ENCODE results near the gene LRRC40. TPM values are rescaled to one million over a fixed set of nuclear protein-coding genes. Genes with fewer than 3 reads are reported as not detected.

The LRRC40 gene
- polyA plus RNA-seq, result 93.9 and 107 TPM in 2 replicates
- polyA minus RNA-seq, result 133 and 140 TPM in 2 replicates

DNA sequence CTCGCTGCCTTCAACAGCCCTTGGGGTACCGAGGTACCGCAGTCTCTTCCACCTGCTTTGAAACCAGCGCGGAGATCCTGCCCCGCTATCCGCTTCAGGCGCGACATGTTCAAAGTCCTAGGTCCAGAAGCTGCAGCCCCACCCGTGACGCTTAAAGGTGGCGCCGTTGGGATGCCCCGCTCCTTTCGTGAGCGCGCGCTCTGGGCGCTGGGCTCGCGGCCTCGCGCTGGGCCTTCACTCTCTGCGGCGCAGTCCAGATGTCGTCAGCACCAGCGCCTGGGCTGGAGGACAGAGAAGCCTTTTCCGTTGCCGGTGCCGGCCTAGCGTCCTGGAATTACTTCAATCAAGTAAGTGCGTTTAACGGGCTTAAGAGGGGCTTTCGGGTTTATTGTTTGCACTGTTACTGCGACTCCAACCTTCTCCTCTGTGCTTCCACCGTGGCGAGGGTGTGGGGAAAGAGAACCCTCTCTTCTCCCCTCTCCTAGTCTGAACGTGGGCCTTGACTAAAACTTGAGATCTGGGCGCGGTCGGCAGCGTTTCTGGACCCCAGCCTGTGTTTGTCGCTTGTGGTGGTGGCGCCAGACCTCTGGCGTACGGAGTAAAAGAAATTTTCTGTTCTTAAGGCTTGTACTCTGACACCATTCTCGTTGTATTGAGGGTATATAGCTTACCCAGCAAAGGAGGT lies at the start of gene LRRC40:
TSS of gene LRRC40 (minus strand) at position 146 of the 685 bp plus-strand sequence. CDS start at position 107, 39 bp downstream.
- H3K4me3 ChIP-seq (ENCODE audit: low read length), result peak within 1 kb of the TSS; percentile 88
- H3F3A ChIP-seq (ENCODE audit: insufficient read depth, low read length, poor library complexity, severe bottlenecking), result no peaks in the 10 kb centered on the region
- H2AFZ ChIP-seq (ENCODE audit: low read depth, low read length), result peak within 1 kb of the TSS; percentile 77
- H3K36me3 ChIP-seq (ENCODE audit: insufficient read depth, low read length), result no peaks in the 10 kb centered on the region
- H3K27me3 ChIP-seq (ENCODE audit: insufficient read depth, low read depth, low read length), result no peaks in the 10 kb centered on the region
- H4K20me1 ChIP-seq (ENCODE audit: insufficient read depth), result no peaks in the 10 kb centered on the region
- H3K79me2 ChIP-seq (replicated peaks; ENCODE audit: insufficient read depth, low read length), result peaks cover 91% of the 10 kb centered on the region
- H3K9me3 ChIP-seq (ENCODE audit: low read length), result no peaks in the 10 kb centered on the region
- no peaks in the 10 kb centered on the region for H3K9me2 ChIP-seq (ENCODE audit: insufficient read depth, low read length)
- H3K9ac ChIP-seq (ENCODE audit: low read length), result peak within 1 kb of the TSS; percentile 87
- TF ChIP-seq, protein P1, sequence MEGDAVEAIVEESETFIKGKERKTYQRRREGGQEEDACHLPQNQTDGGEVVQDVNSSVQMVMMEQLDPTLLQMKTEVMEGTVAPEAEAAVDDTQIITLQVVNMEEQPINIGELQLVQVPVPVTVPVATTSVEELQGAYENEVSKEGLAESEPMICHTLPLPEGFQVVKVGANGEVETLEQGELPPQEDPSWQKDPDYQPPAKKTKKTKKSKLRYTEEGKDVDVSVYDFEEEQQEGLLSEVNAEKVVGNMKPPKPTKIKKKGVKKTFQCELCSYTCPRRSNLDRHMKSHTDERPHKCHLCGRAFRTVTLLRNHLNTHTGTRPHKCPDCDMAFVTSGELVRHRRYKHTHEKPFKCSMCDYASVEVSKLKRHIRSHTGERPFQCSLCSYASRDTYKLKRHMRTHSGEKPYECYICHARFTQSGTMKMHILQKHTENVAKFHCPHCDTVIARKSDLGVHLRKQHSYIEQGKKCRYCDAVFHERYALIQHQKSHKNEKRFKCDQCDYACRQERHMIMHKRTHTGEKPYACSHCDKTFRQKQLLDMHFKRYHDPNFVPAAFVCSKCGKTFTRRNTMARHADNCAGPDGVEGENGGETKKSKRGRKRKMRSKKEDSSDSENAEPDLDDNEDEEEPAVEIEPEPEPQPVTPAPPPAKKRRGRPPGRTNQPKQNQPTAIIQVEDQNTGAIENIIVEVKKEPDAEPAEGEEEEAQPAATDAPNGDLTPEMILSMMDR (IDR thresholded peaks at IDR 0.05; ENCODE audit: poor library complexity, severe bottlenecking), result no peak
- TF ChIP-seq, protein P2, sequence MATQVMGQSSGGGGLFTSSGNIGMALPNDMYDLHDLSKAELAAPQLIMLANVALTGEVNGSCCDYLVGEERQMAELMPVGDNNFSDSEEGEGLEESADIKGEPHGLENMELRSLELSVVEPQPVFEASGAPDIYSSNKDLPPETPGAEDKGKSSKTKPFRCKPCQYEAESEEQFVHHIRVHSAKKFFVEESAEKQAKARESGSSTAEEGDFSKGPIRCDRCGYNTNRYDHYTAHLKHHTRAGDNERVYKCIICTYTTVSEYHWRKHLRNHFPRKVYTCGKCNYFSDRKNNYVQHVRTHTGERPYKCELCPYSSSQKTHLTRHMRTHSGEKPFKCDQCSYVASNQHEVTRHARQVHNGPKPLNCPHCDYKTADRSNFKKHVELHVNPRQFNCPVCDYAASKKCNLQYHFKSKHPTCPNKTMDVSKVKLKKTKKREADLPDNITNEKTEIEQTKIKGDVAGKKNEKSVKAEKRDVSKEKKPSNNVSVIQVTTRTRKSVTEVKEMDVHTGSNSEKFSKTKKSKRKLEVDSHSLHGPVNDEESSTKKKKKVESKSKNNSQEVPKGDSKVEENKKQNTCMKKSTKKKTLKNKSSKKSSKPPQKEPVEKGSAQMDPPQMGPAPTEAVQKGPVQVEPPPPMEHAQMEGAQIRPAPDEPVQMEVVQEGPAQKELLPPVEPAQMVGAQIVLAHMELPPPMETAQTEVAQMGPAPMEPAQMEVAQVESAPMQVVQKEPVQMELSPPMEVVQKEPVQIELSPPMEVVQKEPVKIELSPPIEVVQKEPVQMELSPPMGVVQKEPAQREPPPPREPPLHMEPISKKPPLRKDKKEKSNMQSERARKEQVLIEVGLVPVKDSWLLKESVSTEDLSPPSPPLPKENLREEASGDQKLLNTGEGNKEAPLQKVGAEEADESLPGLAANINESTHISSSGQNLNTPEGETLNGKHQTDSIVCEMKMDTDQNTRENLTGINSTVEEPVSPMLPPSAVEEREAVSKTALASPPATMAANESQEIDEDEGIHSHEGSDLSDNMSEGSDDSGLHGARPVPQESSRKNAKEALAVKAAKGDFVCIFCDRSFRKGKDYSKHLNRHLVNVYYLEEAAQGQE (IDR thresholded peaks at IDR 0.05; ENCODE audit: borderline replicate concordance), result no peak
- TF ChIP-seq MXI1 (conservative IDR thresholded peaks at IDR 0.05; ENCODE audit: poor library complexity, severe bottlenecking) (peak; percentile 90), SMC3 (conservative IDR thresholded peaks at IDR 0.05; ENCODE audit: poor library complexity) (peak; percentile 53), POLR2AphosphoS5 (IDR thresholded peaks at IDR 0.05) (peak; percentile 95), EP300 (conservative IDR thresholded peaks at IDR 0.05; ENCODE audit: poor library complexity, severe bottlenecking) (peak; percentile 80), EZH2 (IDR thresholded peaks at IDR 0.05; ENCODE audit: borderline replicate concordance, insufficient read depth, low read length, poor library complexity, severe bottlenecking) (no peak), RAD21 (conservative IDR thresholded peaks at IDR 0.05) (peak; percentile 36), TAF1 (IDR thresholded peaks at IDR 0.05; ENCODE audit: low read depth) (peak; percentile 65)
- H3K27ac ChIP-seq (ENCODE audit: low read length), result peak within 1 kb of the TSS; percentile 91
- H3K4me2 ChIP-seq (ENCODE audit: low read length), result peak within 1 kb of the TSS; percentile 98

DNA sequence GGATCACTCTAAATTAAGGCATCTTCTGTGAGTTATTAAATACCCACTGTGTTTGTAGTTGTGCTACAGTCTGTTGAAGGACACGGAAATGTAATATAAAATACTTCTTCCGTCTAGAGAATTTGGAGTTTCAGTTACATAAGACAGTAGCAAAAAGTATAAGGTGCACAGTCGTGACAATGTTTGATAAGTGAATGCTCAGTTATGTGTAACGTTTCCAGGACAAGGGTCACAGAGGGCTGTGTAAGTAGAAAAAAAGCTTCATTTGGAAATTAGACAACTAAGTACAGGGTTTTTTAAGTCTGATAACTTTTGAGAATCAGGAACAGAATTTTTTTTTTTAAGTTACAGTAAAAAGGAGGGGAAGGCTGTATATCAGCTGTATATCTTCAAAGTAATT lies 43.4 kb upstream of the LRRC40 start:
- TF ChIP-seq EZH2 (IDR thresholded peaks at IDR 0.05; ENCODE audit: borderline replicate concordance, insufficient read depth, low read length, poor library complexity, severe bottlenecking), result no peak
- TF ChIP-seq, protein P2 (IDR thresholded peaks at IDR 0.05; ENCODE audit: borderline replicate concordance), result no peak
- TF ChIP-seq POLR2AphosphoS5 (IDR thresholded peaks at IDR 0.05), result no peak
- no peak for TF ChIP-seq TAF1 (IDR thresholded peaks at IDR 0.05; ENCODE audit: low read depth)
- TF ChIP-seq EP300 (conservative IDR thresholded peaks at IDR 0.05; ENCODE audit: poor library complexity, severe bottlenecking), result no peak
- TF ChIP-seq RAD21 (conservative IDR thresholded peaks at IDR 0.05), result no peak
- TF ChIP-seq, protein P1 (IDR thresholded peaks at IDR 0.05; ENCODE audit: poor library complexity, severe bottlenecking), result no peak
- TF ChIP-seq MXI1 (conservative IDR thresholded peaks at IDR 0.05; ENCODE audit: poor library complexity, severe bottlenecking), result no peak
- TF ChIP-seq SMC3 (conservative IDR thresholded peaks at IDR 0.05; ENCODE audit: poor library complexity), result no peak
- Histone ChIP-seq H4K20me1 (ENCODE audit: insufficient read depth) (no peaks in the 10 kb centered on the region), H2AFZ (ENCODE audit: low read depth, low read length) (no peak overlapping the region), H3K9me3 (ENCODE audit: low read length) (no peaks in the 10 kb centered on the region), H3K36me3 (ENCODE audit: insufficient read depth, low read length) (peaks cover 21% of the 10 kb centered on the region), H3K79me2 (replicated peaks; ENCODE audit: insufficient read depth, low read length) (no peaks in the 10 kb centered on the region), H3K4me2 (ENCODE audit: low read length) (no peak overlapping the region), H3K27me3 (ENCODE audit: insufficient read depth, low read depth, low read length) (no peaks in the 10 kb centered on the region), H3K9ac (ENCODE audit: low read length) (no peak overlapping the region), H3K27ac (ENCODE audit: low read length) (no peak overlapping the region), H3K4me3 (ENCODE audit: low read length) (no peak overlapping the region), H3K9me2 (ENCODE audit: insufficient read depth, low read length) (no peaks in the 10 kb centered on the region), H3F3A (ENCODE audit: insufficient read depth, low read length, poor library complexity, severe bottlenecking) (no peaks in the 10 kb centered on the region)

All from neural cell (in vitro differentiated cells).